CD4-positive, alpha-beta T cell treated with Interferon gamma for 1 hour (primary cell): Measurements from ENCODE around the gene COL16A1.

Source experiments
- DNase-seq: peaks from one replicate; pipeline ENCODE4 v3.0.0-alpha.2; 2020

Gene COL16A1

GRCh38 chr1:31663622-31664452 lies 40.0 kb downstream of the COL16A1 start:
- peak; percentile 25 for DNase-seq

DNA sequence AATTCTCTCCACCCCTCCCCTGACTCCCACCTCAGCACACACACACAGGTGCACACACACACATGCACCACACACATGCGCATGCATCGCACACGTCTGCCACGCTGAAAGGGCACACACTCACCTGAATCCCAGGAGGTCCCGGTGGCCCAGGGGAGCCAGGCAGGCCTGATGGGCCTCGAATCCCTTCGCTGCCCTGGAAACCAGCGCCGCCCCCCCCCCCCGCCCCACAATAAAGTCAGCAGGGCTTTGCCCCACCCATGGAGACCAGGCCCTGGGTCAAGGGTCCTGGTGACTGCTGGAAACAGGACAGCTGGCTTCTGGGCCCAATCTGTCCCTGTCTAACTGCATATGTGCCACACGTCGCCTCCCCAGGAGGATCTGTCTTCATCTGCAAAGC lies 41.4 kb downstream of the COL16A1 start:
- no peak for DNase-seq

DNA sequence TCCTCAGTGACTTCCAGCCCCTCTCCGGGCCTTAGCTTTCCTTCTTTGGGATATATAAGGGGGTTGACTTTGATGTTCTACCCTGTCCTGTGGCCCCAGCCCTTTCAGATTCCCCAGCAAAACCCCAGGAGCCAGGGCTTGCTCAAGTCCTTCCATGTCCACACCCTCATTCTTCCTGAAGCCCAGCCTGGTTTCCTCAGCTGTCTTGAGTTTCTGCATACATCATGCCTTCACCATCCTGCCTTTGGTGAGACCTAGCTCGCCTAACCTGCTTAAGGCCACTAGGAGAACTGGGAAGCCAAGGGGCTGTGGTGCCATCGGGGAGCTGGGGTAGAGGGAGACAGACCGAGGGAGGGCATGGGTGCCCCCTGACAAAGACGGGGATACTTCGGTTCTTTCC lies 42.0 kb downstream of the COL16A1 start:
- DNase-seq = no peak

GRCh38 chr1:31660871-31661455 lies 42.9 kb downstream of the COL16A1 start:
- no peak for DNase-seq

DNA sequence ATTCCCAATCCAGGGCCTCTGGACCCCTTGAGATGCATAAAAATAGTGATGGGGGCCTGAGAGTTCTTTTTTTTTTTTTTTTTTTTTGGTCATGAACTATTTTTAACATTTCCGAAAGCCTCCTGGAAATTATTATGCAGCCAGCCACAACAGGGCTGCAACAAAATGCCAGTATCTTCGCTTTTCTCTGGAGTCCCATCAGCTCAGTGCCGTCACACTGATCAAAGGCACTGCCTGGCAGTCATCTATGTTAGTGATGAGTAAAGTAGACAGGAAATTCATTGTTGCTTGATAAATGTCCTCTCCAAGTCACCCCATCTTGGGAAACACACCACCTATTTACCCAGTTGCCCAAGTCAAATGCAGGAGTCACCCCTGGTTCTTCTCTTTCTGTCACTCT lies 43.9 kb downstream of the COL16A1 start:
- no peak for DNase-seq

DNA sequence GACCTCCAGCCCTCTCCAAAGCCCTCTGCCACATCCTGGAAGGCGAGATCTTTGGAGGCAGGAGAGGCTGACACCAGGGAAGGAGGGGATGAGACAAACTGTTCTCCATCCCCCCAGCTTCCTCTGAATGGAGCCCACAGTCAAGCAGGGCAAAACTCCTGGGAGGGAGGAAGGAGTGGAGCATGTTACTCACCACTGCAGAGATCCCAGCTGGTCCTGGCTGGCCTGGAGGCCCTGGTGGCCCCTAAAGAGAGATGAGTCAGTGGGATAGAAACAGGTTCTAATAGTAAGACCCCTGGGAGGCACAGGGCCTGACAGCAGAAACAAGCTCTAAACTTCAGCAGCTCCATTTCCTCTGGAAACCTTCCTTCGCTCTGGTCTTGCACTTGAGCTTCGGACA lies 45.1 kb downstream of the COL16A1 start:
- DNase-seq = no peak

DNA sequence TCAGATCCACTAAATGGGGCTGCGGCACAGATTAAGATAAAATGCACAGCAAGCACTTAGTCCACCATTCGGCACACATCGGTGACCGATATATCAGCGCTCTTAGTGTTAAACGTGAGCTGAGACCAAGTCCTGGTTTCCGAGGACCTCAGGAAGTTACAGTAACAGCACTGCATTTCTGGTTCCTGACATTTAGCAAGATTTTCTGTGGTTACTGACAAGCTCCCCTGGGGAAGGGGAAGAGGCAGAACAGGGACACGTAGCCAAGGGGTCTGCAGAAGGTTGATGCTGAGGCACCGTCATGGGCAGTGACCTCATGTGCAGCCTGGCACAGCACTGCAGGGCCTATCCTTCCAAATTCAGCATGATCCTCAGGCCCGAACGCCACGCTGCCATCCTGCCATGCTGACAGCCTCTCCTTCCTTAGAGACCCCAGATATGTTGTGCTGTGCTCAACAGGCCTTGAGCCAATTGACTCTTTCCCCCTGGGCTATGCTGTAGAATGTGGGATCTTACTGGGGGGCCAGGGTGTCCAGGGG lies 45.8 kb downstream of the COL16A1 start:
- DNase-seq = no peak

- DNase-seq = no peak
These were observed 46.6 kb downstream of the COL16A1 start for GRCh38 chr1:31657020-31657804.

DNA sequence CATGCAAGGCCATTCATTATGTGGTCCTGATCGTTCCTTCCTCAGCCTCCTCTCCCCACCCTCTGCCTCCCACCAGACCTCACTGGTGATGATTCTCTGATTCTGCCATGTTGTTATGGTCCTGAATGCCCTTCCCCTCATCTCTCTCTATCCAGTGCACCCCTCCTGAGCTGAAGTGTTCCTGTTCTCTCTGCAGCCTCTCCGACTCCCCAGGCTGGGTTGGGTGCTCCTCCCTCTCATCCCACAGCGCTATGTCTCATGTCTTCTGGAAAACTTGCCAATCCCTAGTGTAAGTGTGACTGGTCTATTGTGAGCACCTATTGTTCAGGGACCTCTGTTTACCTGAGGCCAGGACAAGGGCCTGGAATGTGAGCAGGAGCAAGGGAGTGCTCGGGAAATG lies 48.1 kb downstream of the COL16A1 start:
- DNase-seq = no peak

GRCh38 chr1:31655104-31655503 lies 48.7 kb downstream of the COL16A1 start:
- no peak for DNase-seq

- no peak for DNase-seq
These were observed 49.4 kb downstream of the COL16A1 start for GRCh38 chr1:31654474-31654776.

GRCh38 chr1:31653717-31654473 lies 49.9 kb downstream of the COL16A1 start:
- no peak for DNase-seq

DNA sequence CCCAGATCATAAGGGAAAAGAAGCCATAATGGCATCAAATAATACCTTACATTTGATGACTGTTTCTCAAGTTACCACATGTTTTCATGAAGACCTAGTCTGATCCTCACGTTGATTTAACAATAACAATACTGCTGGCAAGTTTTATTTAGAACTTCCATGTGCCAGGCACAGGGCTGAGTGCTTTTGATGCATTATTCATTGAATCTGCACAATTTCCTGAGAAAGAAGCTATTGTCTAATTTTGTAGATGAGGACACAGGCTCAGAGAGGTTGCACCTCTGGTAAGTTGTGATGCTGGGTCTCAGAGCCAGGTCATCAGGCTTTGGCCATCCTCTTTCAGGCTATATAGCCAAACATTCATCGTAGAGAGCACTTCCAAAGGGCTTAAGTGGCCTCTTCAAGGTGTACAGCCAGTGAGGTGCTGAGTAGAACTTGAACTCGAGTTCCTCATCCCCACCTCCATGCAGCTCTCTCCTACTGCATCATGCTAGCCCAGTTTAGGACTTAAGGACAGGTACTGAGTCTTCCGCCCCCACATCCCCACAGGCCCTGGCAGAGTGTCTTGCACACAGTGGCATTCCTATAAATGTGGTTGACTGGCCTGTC lies 50.8 kb downstream of the COL16A1 start:
- no peak for DNase-seq

GRCh38 chr1:31651766-31652165 lies 52.1 kb downstream of the COL16A1 start:
- no peak for DNase-seq

DNA sequence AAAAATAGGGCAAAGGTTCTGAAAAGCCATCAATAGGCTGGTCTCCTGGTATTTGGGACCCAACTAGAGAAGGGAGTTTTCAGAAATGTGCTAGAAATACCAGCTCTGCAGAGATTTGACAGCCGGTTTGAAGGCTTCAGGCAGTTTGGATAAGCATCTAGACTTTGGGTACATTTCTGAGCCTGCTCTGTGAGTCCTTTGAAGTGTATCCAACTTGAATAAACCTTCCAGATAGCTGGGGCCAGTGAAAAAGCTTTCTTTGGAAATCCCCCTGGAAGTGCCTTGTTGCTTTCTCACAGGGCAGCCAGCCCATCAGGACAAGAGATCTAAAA lies 52.8 kb downstream of the COL16A1 start:
- DNase-seq = no peak

- no peak for DNase-seq
These were observed 53.4 kb downstream of the COL16A1 start for GRCh38 chr1:31650161-31651088.

GRCh38 chr1:31648641-31649357 lies 55.0 kb downstream of the COL16A1 start:
- DNase-seq = no peak

GRCh38 chr1:31648190-31648589 lies 55.6 kb downstream of the COL16A1 start:
- DNase-seq = no peak

- no peak for DNase-seq
These were observed 56.7 kb downstream of the COL16A1 start for GRCh38 chr1:31647106-31647505.

DNA sequence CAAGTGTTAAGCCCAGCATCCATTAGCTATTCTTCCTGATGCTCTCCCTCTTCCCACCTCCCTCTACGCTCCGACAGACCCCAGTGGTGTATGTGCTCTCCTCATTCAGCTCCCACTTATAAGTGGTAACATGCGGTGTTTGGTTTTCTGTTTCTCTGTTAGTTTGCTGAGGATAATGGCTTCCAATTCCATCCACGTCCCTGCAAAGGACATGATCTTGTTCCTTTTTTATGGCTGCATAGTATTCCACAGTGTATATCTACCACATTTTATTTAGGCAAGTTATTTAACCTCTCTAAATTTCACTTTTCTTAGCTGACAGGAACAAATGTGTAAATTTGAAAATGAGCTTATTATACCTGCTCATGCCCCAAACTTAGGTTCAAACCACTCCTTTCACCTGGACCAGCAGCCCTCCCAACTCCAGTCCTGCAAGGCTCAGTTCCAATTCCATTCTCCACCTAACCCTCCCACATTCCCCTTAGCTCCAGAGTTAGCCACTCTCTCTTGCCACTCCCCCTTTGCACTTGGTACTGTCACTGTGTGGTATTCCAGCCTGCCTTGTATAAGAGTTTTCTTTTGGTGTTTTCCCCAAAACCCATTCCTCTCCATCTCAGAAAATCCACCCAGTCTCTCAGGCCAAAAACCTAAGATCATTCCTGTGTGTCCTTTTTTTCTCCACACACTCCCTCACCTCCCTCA lies 57.4 kb downstream of the COL16A1 start:
- no peak for DNase-seq

DNA sequence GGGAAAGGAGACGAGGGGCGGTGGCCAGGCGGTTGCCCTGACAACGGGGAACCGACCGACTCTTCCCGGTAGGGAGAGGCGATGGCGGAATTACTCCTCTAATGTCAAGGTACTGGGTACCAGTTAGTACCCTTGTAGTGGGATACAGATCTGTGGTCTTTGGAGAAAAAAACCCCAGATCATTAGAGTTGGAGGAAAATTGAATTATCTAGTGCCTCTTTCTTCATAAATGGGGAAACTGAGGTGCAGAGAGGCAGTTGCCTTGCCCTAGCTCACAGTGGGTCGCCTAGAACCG lies 58.6 kb downstream of the COL16A1 start:
- DNase-seq = no peak
